GM21381 (cell line): ENCODE results near the gene PSMD13.
"Not testable (repeated sequence)": the region's sequence is repeated elsewhere in the genome, so short reads cannot be mapped to it uniquely, and the experiment has no call there.

Experiments used
- ATAC-seq: cut with Tn5 transposase; IDR thresholded peaks from one replicate; pipeline ENCODE4 v1.9.1; 2021; ENCODE audit warnings: mild to moderate bottlenecking, moderate library complexity; ENCODE audit not compliant: unreplicated experiment

Gene PSMD13

DNA sequence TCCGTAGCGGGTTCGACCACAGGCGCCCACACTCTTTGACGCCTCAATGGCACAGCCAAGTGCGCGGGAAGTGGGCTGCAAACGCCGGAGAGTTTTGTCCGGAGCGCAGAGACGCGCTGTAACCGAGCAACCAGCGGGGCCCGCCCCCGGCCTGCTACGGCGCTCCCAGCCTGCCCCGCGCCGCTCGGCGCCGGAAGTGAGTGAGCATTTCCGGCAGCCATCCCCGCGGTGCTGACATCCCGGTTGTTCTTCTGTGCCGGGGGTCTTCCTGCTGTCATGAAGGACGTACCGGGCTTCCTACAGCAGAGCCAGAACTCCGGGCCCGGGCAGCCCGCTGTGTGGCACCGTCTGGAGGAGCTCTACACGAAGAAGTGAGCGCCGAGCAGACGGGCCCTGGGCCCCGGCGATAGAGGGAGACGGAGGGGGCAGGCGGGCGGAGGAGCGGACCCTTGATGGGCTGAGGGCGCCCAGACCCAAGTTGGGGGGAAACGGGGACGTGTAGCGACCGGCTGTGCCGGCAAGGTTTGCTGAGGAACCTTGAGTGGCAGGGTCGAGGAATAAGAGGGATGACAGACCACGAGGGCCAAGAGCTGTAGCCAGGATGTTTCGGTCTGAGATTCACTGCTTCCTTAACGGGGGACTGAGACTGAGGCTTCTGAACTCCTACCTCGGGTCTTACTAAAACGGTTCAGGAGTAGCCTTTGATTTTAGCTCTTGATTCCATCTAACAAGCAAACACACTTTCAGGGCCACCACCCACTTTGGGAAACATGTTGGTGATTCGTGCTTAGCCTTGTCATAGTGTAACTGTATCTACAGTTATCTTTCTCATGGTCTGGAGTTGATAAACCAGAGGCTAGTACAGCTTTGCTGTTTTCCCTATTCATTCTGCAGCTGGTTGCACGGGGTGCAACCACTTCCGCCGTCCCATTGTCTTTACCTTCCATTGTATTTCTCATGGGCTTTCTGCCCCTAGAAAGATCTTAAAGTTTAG, at the start of gene PSMD13:
TSS of gene PSMD13 (plus strand) at position 203 of the 994 bp plus-strand sequence. CDS start at position 277, 74 bp downstream.
- peak; percentile 84 for ATAC-seq

DNA sequence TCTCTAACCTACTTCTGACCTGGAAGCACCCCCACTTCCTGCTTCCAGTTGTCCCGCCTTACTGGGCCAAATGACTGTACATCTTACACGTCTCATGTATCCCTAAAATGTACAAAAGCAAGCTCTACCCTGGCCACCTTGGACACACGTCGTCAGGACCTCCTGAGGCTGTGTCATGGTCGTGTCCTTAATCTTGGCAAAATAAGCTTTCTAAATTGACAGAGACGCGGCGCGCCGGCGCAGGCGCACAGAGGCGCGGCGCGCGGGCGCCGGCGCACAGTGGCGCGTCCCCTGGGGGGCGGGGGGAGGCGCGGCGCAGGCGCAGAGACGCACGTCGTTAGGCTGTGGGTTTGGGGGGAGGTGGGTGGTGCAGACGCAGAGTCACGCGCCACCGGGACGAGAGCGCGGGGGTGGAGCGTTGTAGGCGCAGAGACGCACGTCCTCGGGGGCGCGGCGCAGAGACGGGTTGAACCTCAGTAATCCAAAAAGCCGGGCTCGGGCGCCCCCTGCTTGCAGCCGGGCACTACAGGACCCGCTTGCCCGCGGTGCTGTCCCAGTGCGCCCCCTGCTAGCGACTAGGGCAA, 47.5 kb upstream of the PSMD13 start:
- peak; percentile 6 for ATAC-seq

GRCh38 chr11:189843-190311, 46.9 kb upstream of the PSMD13 start:
- peak; percentile 87 for ATAC-seq

- ATAC-seq = not testable (repeated sequence)
Observed at GRCh38 chr11:190546-190945, 46.2 kb upstream of the PSMD13 start.

DNA sequence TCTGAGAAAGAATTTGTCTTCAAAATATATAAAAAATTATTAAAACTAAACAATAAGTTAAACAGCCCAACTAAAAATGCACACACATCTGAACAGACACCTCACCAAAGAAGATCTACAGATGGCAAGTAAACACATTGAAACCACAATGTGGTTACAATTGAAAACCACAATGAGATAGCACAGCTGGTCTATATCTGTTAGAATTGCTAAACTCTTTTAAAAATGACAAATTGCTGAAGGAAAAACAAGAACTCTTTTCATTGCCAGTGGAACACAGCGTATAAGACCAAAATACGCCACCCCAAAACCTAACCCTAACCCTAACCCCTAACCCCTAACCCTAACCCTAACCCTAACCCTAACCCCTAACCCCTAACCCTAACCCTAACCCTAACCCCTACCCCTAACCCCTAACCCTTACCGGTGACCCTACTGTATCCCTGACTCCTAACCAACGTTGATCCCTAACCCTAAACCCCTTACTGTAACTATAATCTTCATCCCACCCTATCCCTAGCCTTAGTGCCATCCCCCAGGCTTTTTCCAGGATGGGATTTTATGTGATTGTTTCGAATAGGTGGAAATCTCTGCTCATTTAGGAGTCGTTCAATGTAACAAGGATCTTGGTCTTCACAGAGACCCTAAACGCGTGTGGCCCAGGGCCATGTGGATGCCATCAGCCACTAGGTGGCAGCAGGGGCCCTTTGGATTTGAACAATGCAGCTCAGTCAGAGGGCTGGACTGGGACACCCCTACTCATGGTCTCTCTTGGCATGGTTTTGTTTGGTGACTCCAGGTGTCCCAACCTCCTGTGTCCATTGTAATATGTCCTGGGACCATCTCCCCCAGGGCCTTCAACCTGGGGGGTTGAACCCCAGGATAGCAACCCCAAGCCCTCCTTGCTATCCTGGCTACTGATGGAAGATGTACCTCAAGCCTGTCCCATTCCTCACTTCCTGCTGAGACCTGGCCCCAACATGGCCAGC, 45.0 kb upstream of the PSMD13 start:
- ATAC-seq = not testable (repeated sequence)

GRCh38 chr11:192674-193128, 44.1 kb upstream of the PSMD13 start, which contains the start of gene SCGB1C1:
Gene SCGB1C1 (plus strand): TSS chr11:193078. CDS start chr11:193100, 22 bp downstream.
- not testable (repeated sequence) for ATAC-seq

GRCh38 chr11:193481-193880, 43.3 kb upstream of the PSMD13 start:
- not testable (repeated sequence) for ATAC-seq

DNA sequence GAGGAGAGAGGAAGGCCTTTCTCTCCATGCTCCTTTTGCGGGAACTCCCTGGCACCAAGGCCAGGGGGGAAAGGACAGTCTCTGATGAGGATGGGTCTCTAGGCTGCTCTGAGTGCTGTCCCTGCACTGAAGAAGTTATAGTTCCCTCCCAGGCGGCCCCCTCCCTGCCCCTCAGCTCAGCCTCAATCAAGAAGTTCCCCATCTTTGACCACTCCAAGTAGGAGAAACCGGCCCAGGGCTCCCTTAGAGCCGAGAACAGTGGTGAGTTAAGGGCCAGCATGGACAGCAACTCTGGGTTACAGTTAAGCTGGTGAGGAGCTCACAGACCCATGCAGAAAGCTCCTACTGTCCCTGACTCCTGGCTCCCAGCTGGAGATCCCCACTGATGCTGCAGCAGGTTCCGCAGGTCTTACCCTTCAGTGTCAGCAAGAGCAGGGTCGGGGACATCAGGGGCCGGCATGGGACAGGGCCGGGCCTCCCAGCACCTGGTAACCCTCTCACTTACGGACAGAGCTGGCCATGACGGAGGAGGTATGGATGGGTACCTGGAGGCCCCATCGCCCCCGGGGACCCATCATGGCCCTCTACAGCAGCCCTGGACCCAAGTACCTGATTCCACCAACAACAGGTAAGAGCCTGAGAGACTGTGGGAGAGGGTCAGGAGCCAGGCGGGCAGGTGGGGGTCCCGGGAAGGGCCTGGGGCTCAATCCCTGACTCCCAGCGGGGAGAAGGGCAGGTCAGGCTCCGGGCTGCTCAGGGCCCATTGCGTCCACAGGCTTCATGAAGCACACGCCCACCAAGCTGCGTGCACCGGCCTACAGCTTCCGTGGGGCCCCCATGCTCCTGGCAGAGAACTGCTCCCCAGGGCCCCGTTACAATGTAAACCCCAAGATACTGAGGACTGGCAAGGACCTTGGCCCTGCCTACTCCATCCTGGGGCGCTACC, 39.7 kb upstream of the PSMD13 start:
- ATAC-seq = no peak

DNA sequence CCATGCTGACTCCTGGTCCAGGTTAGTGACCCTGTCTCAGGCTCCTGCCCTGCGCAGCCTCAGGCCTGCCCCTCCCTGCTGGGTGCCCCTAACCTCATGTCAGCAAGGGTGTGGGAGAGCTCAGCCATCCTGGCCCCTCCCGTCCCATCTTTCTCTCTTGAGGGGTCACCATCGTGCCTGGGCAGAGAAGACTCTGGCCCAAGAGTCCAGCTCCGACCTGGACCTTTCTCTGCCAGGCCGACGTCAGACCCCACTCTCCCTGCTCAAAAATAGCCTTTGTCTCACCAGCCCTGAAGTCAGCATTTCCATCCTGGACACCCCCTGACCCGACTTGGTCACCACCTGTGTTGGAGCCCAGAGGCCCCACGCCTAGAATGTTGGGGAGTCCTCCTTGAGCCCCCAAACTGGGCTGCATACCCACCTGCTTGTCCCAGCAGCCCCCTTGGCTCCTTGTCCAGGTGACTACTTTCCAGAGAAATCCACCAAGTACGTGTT, 39.0 kb upstream of the PSMD13 start:
- ATAC-seq = no peak

GRCh38 chr11:198236-198806, 38.5 kb upstream of the PSMD13 start:
- ATAC-seq = no peak

- no peak for ATAC-seq
Observed at GRCh38 chr11:199004-199581, 37.7 kb upstream of the PSMD13 start.

- no peak for ATAC-seq
Observed at GRCh38 chr11:199782-200181, 37.0 kb upstream of the PSMD13 start.

DNA sequence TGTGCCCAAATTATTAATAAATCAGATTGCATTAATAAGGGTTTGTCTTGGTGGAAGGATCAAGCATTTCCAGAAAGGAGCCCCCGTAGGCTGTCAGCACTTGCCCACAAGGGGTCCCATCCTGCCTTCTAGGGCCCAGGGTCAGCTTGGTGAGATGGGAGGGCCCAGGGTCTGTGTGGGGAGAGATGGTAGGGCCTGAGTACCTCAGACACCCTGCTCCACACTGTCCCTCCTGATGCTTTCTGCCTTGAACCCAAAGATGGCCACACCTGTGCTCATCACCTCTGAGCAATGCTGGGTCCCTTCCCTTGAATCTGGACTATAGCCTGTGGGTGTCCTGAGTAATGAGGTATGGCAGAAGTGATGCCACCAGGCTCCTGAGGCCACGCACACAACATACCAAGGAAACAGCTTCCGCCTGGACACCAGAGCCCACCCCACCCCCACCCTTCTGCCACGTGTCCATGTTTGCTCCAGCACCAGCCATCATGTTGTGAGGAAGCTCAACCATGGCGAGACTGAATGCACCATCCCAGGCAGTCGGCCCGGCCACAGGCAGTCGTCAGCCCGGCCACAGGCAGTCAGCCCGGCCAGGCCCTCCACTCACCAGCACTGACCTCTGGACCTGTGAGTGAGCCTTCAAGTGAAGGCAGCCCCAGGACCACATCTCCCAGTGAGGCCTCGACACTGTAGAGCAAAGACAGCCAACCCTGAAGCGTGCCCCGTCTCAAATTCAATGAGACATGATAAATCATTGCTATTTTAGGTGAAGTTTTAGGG, 36.4 kb upstream of the PSMD13 start:
- no peak for ATAC-seq

GRCh38 chr11:201966-202365, 34.8 kb upstream of the PSMD13 start:
- ATAC-seq = no peak

DNA sequence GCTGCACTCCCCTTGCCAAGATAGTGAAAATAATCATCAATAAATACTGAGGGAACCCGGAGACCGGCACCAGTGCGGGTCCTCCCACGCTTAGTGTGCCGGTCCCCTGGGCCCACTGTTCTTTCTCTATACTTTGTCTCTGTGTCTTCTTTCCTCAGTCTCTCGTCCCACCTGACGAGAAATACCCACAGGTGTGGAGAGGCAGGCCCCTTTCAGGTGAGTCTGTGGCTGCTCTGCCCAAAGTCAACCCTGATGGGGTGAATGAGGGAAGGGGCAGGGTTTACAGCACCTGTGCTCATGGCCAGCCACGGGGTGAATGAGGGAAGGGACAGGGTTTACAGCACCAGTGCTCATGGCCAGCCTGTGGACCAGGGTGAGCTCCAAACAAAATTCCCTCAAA, 34.3 kb upstream of the PSMD13 start:
- ATAC-seq = no peak

GRCh38 chr11:203056-203944, 33.5 kb upstream of the PSMD13 start:
- ATAC-seq = no peak
